Measurements from ENCODE around the gene OR2B6. TPM values are rescaled to one million over a fixed set of nuclear protein-coding genes. Genes with fewer than 3 reads are reported as not detected.
A peak's percentile ranks its signal among the peaks of the same experiment; 100 is the strongest.

The OR2B6 gene
- total RNA-seq, 1 experiment from 2014 or later = not detected

- H3K27me3 Mint-ChIP-seq (ENCODE audit: low read depth) = peaks cover 8% of the 10 kb centered on the region
- no peak overlapping the region for H3K27ac Mint-ChIP-seq
- no peaks in the 10 kb centered on the region for H3K4me1 Mint-ChIP-seq
- TF ChIP-seq SMAD3 (CRISPR knock-in tag; IDR thresholded peaks at IDR 0.05; ENCODE audit: borderline replicate concordance) (no peak), ZNF281 (CRISPR knock-in tag; IDR thresholded peaks at IDR 0.05) (no peak)
- H3K4me3 Mint-ChIP-seq = no peak overlapping the region
- H3K36me3 Mint-ChIP-seq = no peaks in the 10 kb centered on the region
- ChIA-PET POLR2A (no interaction called here), CTCF (no interaction called here)
- H3K9me3 Mint-ChIP-seq = peaks cover 38% of the 10 kb centered on the region
- ATAC-seq = no peak
- DNase-seq (ENCODE audit: low spot score) = no peak
Observed at GRCh38 chr6:27970444-27970843, 13.4 kb downstream of the OR2B6 start.

DNA sequence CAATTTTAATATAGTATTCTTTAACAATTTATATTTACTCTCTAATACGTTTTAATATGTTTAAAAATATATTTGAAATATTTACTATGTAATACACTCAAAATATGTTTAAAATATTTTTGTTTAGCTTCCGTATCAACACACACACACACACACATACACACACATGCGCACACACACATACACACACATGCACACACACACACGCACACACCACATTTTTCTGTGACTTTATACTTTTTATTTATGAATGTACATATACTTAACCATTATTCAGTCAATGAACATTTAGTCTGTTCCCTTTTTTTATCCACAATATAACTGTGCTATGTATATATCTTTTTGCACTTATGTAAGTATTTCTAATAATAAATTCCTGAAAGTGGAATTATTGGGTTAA, 15.7 kb downstream of the OR2B6 start:
- Mint-ChIP-seq H3K4me1 (no peaks in the 10 kb centered on the region), H3K27ac (no peak overlapping the region), H3K27me3 (ENCODE audit: low read depth) (peaks cover 16% of the 10 kb centered on the region), H3K4me3 (no peak overlapping the region), H3K36me3 (no peaks in the 10 kb centered on the region), H3K9me3 (peaks cover 23% of the 10 kb centered on the region)
- TF ChIP-seq HMGA2 (CRISPR knock-in tag; IDR thresholded peaks at IDR 0.05) (peak; percentile 62; the same call in 1 of the 2 replicates), ATF2 (CRISPR knock-in tag; IDR thresholded peaks at IDR 0.05; ENCODE audit: borderline replicate concordance, low read depth) (no peak)
- TF ChIP-seq, protein P1, sequence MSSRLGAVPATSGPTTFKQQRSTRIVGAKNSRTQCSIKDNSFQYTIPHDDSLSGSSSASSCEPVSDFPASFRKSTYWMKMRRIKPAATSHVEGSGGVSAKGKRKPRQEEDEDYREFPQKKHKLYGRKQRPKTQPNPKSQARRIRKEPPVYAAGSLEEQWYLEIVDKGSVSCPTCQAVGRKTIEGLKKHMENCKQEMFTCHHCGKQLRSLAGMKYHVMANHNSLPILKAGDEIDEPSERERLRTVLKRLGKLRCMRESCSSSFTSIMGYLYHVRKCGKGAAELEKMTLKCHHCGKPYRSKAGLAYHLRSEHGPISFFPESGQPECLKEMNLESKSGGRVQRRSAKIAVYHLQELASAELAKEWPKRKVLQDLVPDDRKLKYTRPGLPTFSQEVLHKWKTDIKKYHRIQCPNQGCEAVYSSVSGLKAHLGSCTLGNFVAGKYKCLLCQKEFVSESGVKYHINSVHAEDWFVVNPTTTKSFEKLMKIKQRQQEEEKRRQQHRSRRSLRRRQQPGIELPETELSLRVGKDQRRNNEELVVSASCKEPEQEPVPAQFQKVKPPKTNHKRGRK (CRISPR knock-in tag; IDR thresholded peaks at IDR 0.05; ENCODE audit: borderline replicate concordance) = no peak
- no peak for DNase-seq (ENCODE audit: low spot score)
- no peak for ATAC-seq
- CTCF ChIA-PET = no interaction called here
- POLR2A ChIA-PET = no interaction called here

- Mint-ChIP-seq H3K9me3 (no peaks in the 10 kb centered on the region), H3K27me3 (ENCODE audit: low read depth) (peaks cover 16% of the 10 kb centered on the region), H3K36me3 (no peaks in the 10 kb centered on the region), H3K4me1 (no peaks in the 10 kb centered on the region), H3K27ac (no peak overlapping the region), H3K4me3 (no peak overlapping the region)
- DNase-seq (ENCODE audit: low spot score) (no peak), ATAC-seq (no peak)
- POLR2A ChIA-PET = no interaction called here
- TF ChIP-seq ZNF423 (CRISPR knock-in tag; IDR thresholded peaks at IDR 0.05) (no peak), ZNF219 (CRISPR knock-in tag; IDR thresholded peaks at IDR 0.05; ENCODE audit: borderline replicate concordance) (no peak), ESRRA (CRISPR knock-in tag; IDR thresholded peaks at IDR 0.05; ENCODE audit: borderline replicate concordance) (no peak)
- CTCF ChIA-PET = no interaction called here
Observed at GRCh38 chr6:27977387-27977786, 20.3 kb downstream of the OR2B6 start.

GRCh38 chr6:27978705-27979104, 21.7 kb downstream of the OR2B6 start:
- ATAC-seq (no peak), DNase-seq (ENCODE audit: low spot score) (no peak)
- H3K27me3 Mint-ChIP-seq (ENCODE audit: low read depth) = peaks cover 20% of the 10 kb centered on the region
- H3K4me1 Mint-ChIP-seq = no peaks in the 10 kb centered on the region
- ChIA-PET CTCF (no interaction called here), POLR2A (no interaction called here)
- no peak overlapping the region for H3K4me3 Mint-ChIP-seq
- no peaks in the 10 kb centered on the region for H3K9me3 Mint-ChIP-seq
- H3K27ac Mint-ChIP-seq = no peak overlapping the region
- H3K36me3 Mint-ChIP-seq = no peaks in the 10 kb centered on the region
- no peak for TF ChIP-seq MYBL2 (CRISPR knock-in tag; IDR thresholded peaks at IDR 0.05)
- TF ChIP-seq NFATC4 (CRISPR knock-in tag; IDR thresholded peaks at IDR 0.05) = no peak
- TF ChIP-seq, protein P2, sequence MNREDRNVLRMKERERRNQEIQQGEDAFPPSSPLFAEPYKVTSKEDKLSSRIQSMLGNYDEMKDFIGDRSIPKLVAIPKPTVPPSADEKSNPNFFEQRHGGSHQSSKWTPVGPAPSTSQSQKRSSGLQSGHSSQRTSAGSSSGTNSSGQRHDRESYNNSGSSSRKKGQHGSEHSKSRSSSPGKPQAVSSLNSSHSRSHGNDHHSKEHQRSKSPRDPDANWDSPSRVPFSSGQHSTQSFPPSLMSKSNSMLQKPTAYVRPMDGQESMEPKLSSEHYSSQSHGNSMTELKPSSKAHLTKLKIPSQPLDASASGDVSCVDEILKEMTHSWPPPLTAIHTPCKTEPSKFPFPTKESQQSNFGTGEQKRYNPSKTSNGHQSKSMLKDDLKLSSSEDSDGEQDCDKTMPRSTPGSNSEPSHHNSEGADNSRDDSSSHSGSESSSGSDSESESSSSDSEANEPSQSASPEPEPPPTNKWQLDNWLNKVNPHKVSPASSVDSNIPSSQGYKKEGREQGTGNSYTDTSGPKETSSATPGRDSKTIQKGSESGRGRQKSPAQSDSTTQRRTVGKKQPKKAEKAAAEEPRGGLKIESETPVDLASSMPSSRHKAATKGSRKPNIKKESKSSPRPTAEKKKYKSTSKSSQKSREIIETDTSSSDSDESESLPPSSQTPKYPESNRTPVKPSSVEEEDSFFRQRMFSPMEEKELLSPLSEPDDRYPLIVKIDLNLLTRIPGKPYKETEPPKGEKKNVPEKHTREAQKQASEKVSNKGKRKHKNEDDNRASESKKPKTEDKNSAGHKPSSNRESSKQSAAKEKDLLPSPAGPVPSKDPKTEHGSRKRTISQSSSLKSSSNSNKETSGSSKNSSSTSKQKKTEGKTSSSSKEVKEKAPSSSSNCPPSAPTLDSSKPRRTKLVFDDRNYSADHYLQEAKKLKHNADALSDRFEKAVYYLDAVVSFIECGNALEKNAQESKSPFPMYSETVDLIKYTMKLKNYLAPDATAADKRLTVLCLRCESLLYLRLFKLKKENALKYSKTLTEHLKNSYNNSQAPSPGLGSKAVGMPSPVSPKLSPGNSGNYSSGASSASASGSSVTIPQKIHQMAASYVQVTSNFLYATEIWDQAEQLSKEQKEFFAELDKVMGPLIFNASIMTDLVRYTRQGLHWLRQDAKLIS (CRISPR knock-in tag; IDR thresholded peaks at IDR 0.05; ENCODE audit: borderline replicate concordance) = no peak
- TF ChIP-seq ZNF281 (CRISPR knock-in tag; IDR thresholded peaks at IDR 0.05) = no peak
- no peak for TF ChIP-seq ERG (CRISPR knock-in tag; IDR thresholded peaks at IDR 0.05)
- no peak for TF ChIP-seq CTCF (IDR thresholded peaks at IDR 0.05)
